Measurements from ENCODE around the gene KCNMA1. TPM values are rescaled to one million over a fixed set of nuclear protein-coding genes. Genes with fewer than 3 reads are reported as not detected.

Gene KCNMA1
- total and polyA plus RNA-seq, 10 of the 15 experiments (the other 5 are each of a cell fraction or from before 2014, with no cell fraction given): 8.5 to 77.0 (median 21.3) TPM

DNA sequence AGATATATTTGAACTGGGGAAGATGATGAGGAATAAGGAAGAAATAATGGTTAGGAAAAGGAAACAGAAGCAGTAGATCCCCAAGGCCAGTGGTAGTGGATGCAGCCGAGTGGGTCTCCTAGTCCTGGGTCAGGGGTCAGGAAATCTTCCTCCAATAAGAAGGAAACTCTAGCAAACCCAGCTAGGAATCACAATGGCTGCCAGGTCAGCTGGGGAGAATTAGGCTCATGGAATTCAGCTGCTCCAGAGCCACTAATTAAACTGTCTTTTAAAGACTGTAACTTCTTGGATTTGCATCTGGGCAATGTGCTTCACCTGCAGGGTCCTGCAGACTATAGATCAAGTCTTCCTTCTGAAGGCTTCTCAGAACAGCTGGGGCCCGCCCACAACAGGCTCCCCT is 644.4 kb downstream of the KCNMA1 start:
- Histone ChIP-seq H3K27me3 (replicated peaks in 1 of 2; ENCODE audit: control insufficient read depth in 2 of 2, insufficient read depth in 2 of 2, low read length in 1 of 2) (no peaks in the 10 kb centered on the region), H4K20me1 (ENCODE audit: control insufficient read depth, insufficient read depth) (no peaks in the 10 kb centered on the region), H3K79me2 (ENCODE audit: control insufficient read depth, insufficient read depth, low read length) (no peaks in the 10 kb centered on the region), H3K4me3 (no peak overlapping the region), H3K36me3 (ENCODE audit: control insufficient read depth in 2 of 2, insufficient read depth in 2 of 2, low read length in 1 of 2) (no peaks in the 10 kb centered on the region), H3K4me1 (ENCODE audit: control insufficient read depth, insufficient read depth, low read length) (no peaks in the 10 kb centered on the region), H2AFZ (ENCODE audit: control insufficient read depth, low read depth, low read length) (no peak overlapping the region), H3K4me2 (ENCODE audit: control insufficient read depth, insufficient read depth) (no peak overlapping the region), H3K27ac (ENCODE audit: control insufficient read depth, insufficient read depth) (no peak overlapping the region), H3K9me3 (replicated peaks; ENCODE audit: control insufficient read depth, insufficient read depth, low read length) (no peaks in the 10 kb centered on the region), H3K9ac (ENCODE audit: control insufficient read depth, insufficient read depth, low read length) (no peak overlapping the region)
- ChIA-PET RAD21 (ENCODE audit: unreplicated experiment) (no interaction called here), CTCF (interaction anchor here (3.0 kb wide), 1 partner anchor 13 kb away, joined by 20 read pairs; no protein-coding TSS in a partner anchor), SMC1A (ENCODE audit: uncharacterized antibody, unreplicated experiment) (interaction anchor here (1.0 to 2.2 kb wide), 3 partner anchors 9 to 37 kb away, joined by 3 to 9 read pairs (median 4); no protein-coding TSS in a partner anchor), POLR2A (no interaction called here)
- no TSS peak for BruUV-seq (replicated peaks)
- intact Hi-C loops (cut with micrococcal nuclease; ENCODE audit: unreplicated experiment): no loop called here
- TF ChIP-seq STAT3 (IDR thresholded peaks at IDR 0.05; ENCODE audit: low read depth, low read length) (no peak), NRF1 (conservative IDR thresholded peaks at IDR 0.05; ENCODE audit: low read depth, low read length) (no peak)
- TF ChIP-seq, protein P1, sequence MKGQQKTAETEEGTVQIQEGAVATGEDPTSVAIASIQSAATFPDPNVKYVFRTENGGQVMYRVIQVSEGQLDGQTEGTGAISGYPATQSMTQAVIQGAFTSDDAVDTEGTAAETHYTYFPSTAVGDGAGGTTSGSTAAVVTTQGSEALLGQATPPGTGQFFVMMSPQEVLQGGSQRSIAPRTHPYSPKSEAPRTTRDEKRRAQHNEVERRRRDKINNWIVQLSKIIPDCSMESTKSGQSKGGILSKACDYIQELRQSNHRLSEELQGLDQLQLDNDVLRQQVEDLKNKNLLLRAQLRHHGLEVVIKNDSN (IDR thresholded peaks at IDR 0.05; ENCODE audit: borderline replicate concordance, extremely low read length, insufficient read depth, low read depth, low read length): no peak
- DNase-seq (ENCODE audit: low read depth, low spot score) (no peak), ATAC-seq (no peak), FAIRE-seq (no peak)
- in situ Hi-C loops (cut with MboI): no loop called here
- WGBS (ENCODE audit: insufficient coverage, insufficient replicate concordance, low lambda C conversion rate, missing lambda C conversion rate): 41% methylated on average over 2 of the region's 2 CpGs

DNA sequence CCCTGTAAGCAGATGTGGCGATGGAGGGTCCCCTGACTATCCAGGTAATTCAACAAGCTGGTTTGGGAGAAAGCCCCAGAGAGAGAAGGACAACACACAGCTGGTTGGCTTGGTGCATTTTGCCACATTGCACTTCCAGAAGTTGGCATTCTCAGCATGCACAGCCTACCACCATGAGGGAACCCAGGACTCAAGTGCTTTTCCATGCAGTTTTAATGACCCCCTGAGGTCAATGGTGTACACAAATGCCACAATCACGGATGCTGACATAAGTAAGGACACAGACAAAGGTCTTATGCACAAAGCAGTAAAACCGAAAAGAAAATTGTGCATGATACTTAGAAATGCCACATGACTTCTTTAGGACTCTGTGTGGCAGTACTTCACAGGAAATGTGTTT is 645.1 kb downstream of the KCNMA1 start:
- Histone ChIP-seq H3K27me3 (replicated peaks in 1 of 2; ENCODE audit: control insufficient read depth in 2 of 2, insufficient read depth in 2 of 2, low read length in 1 of 2) (no peaks in the 10 kb centered on the region), H3K4me3 (no peak overlapping the region), H3K36me3 (ENCODE audit: control insufficient read depth in 2 of 2, insufficient read depth in 2 of 2, low read length in 1 of 2) (no peaks in the 10 kb centered on the region), H3K27ac (ENCODE audit: control insufficient read depth, insufficient read depth) (no peak overlapping the region), H3K4me2 (ENCODE audit: control insufficient read depth, insufficient read depth) (no peak overlapping the region), H4K20me1 (ENCODE audit: control insufficient read depth, insufficient read depth) (no peaks in the 10 kb centered on the region), H2AFZ (ENCODE audit: control insufficient read depth, low read depth, low read length) (no peak overlapping the region), H3K4me1 (ENCODE audit: control insufficient read depth, insufficient read depth, low read length) (no peaks in the 10 kb centered on the region), H3K9me3 (replicated peaks; ENCODE audit: control insufficient read depth, insufficient read depth, low read length) (no peaks in the 10 kb centered on the region), H3K79me2 (ENCODE audit: control insufficient read depth, insufficient read depth, low read length) (no peaks in the 10 kb centered on the region), H3K9ac (ENCODE audit: control insufficient read depth, insufficient read depth, low read length) (no peak overlapping the region)
- in situ Hi-C loops (cut with MboI) (no loop called here), intact Hi-C loops (cut with micrococcal nuclease; ENCODE audit: unreplicated experiment) (no loop called here)
- WGBS (ENCODE audit: insufficient coverage, insufficient replicate concordance, low lambda C conversion rate, missing lambda C conversion rate): 5% methylated on average over 3 of the region's 3 CpGs
- ChIA-PET POLR2A (no interaction called here), RAD21 (ENCODE audit: unreplicated experiment) (no interaction called here), SMC1A (ENCODE audit: uncharacterized antibody, unreplicated experiment) (interaction anchor here (1.0 to 2.2 kb wide), 4 partner anchors 9 to 37 kb away, joined by 3 to 9 read pairs (median 4); no protein-coding TSS in a partner anchor), CTCF (interaction anchor here (1.1 to 3.0 kb wide), 2 partner anchors 13 to 117 kb away, joined by 3 to 20 read pairs; no protein-coding TSS in a partner anchor)
- no peak for FAIRE-seq
- no peak for DNase-seq (ENCODE audit: low read depth, low spot score)
- BruUV-seq (replicated peaks): no TSS peak
- no peak for ATAC-seq
- TF ChIP-seq MXI1 (IDR thresholded peaks at IDR 0.05; ENCODE audit: low read depth, low read length) (no peak), JUND (IDR thresholded peaks at IDR 0.05; ENCODE audit: low read depth, low read length) (no peak), RB1 (IDR thresholded peaks at IDR 0.05; ENCODE audit: borderline replicate concordance) (no peak), RCOR1 (conservative IDR thresholded peaks at IDR 0.05; ENCODE audit: low read depth, low read length) (no peak), SMAD1 (IDR thresholded peaks at IDR 0.05; ENCODE audit: low read depth, partially characterized antibody) (no peak), NR2C2 (IDR thresholded peaks at IDR 0.05; ENCODE audit: borderline replicate concordance, control insufficient read depth, insufficient read length, low read depth) (no peak)
- TF ChIP-seq, protein P2, sequence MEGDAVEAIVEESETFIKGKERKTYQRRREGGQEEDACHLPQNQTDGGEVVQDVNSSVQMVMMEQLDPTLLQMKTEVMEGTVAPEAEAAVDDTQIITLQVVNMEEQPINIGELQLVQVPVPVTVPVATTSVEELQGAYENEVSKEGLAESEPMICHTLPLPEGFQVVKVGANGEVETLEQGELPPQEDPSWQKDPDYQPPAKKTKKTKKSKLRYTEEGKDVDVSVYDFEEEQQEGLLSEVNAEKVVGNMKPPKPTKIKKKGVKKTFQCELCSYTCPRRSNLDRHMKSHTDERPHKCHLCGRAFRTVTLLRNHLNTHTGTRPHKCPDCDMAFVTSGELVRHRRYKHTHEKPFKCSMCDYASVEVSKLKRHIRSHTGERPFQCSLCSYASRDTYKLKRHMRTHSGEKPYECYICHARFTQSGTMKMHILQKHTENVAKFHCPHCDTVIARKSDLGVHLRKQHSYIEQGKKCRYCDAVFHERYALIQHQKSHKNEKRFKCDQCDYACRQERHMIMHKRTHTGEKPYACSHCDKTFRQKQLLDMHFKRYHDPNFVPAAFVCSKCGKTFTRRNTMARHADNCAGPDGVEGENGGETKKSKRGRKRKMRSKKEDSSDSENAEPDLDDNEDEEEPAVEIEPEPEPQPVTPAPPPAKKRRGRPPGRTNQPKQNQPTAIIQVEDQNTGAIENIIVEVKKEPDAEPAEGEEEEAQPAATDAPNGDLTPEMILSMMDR (IDR thresholded peaks at IDR 0.05 in 2 of 3, conservative IDR thresholded peaks at IDR 0.05 in 1 of 3; ENCODE audit: control insufficient read depth in 2 of 3, extremely low read depth in 1 of 3, insufficient read depth in 1 of 3, low read depth in 3 of 3, low read length in 3 of 3): no peak
- TF ChIP-seq, protein P3, sequence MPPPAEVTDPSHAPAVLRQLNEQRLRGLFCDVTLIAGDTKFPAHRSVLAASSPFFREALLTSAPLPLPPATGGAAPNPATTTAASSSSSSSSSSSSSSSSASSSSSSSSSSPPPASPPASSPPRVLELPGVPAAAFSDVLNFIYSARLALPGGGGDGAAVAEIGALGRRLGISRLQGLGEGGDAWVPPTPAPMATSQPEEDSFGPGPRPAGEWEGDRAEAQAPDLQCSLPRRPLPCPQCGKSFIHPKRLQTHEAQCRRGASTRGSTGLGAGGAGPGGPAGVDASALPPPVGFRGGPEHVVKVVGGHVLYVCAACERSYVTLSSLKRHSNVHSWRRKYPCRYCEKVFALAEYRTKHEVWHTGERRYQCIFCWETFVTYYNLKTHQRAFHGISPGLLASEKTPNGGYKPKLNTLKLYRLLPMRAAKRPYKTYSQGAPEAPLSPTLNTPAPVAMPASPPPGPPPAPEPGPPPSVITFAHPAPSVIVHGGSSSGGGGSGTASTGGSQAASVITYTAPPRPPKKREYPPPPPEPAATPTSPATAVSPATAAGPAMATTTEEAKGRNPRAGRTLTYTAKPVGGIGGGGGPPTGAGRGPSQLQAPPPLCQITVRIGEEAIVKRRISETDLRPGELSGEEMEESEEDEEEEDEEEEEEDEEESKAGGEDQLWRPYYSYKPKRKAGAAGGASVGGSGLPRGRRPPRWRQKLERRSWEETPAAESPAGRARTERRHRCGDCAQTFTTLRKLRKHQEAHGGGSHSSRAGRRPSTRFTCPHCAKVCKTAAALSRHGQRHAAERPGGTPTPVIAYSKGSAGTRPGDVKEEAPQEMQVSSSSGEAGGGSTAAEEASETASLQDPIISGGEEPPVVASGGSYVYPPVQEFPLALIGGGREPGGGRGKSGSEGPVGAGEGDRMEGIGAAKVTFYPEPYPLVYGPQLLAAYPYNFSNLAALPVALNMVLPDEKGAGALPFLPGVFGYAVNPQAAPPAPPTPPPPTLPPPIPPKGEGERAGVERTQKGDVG (CRISPR knock-in tag; IDR thresholded peaks at IDR 0.05): no peak
